ENCODE data around the gene STYK1. TPM values are rescaled to one million over a fixed set of nuclear protein-coding genes. Genes with fewer than 3 reads are reported as not detected.
A peak's percentile ranks its signal among the peaks of the same experiment; 100 is the strongest.
"Not testable (repeated sequence)": the region's sequence is repeated elsewhere in the genome, so short reads cannot be mapped to it uniquely, and the experiment has no call there.

Gene STYK1
- total RNA-seq, 1 donor, result under 0.01 TPM

GRCh38 chr12:10652192-10652591 is 21.7 kb downstream of the STYK1 start:
- H4K20me1 ChIP-seq (ENCODE audit: insufficient read depth, low read length), result no peaks in the 10 kb centered on the region
- TF ChIP-seq CTCF (IDR thresholded peaks at IDR 0.05; ENCODE audit: extremely low read depth, low read depth, low read length), result no peak
- no peaks in the 10 kb centered on the region for H3K27me3 ChIP-seq (ENCODE audit: insufficient read depth, low read length)
- H3K4me1 ChIP-seq (ENCODE audit: insufficient read depth, low read length), result no peaks in the 10 kb centered on the region
- DNase-seq (ENCODE audit: insufficient read length, low spot score, missing footprints), result no peak
- H3K36me3 ChIP-seq (ENCODE audit: insufficient read depth, low read length), result no peaks in the 10 kb centered on the region
- no peak overlapping the region for H3K4me3 ChIP-seq (ENCODE audit: insufficient read depth, low read length)
- no peaks in the 10 kb centered on the region for H3K9me3 ChIP-seq (ENCODE audit: low read depth, low read length)
- no peak overlapping the region for H2AFZ ChIP-seq (ENCODE audit: low read length)
- H3K4me2 ChIP-seq (ENCODE audit: insufficient read depth, low read length), result no peak overlapping the region
- H3K27ac ChIP-seq (ENCODE audit: low read depth, low read length), result no peak overlapping the region
- H3K79me2 ChIP-seq (ENCODE audit: insufficient read depth, low read length), result no peaks in the 10 kb centered on the region

- not testable (repeated sequence) for H3K9me3 ChIP-seq (ENCODE audit: low read depth, low read length); H3K4me2 ChIP-seq (ENCODE audit: insufficient read depth, low read length); H3K27ac ChIP-seq (ENCODE audit: low read depth, low read length); H3K4me1 ChIP-seq (ENCODE audit: insufficient read depth, low read length); H3K27me3 ChIP-seq (ENCODE audit: insufficient read depth, low read length); H3K79me2 ChIP-seq (ENCODE audit: insufficient read depth, low read length); H2AFZ ChIP-seq (ENCODE audit: low read length); DNase-seq (ENCODE audit: insufficient read length, low spot score, missing footprints); H4K20me1 ChIP-seq (ENCODE audit: insufficient read depth, low read length); H3K36me3 ChIP-seq (ENCODE audit: insufficient read depth, low read length); H3K4me3 ChIP-seq (ENCODE audit: insufficient read depth, low read length)
Observed at GRCh38 chr12:10646576-10646975, 27.3 kb downstream of the STYK1 start.

GRCh38 chr12:10645910-10646309 is 27.9 kb downstream of the STYK1 start:
- no peaks in the 10 kb centered on the region for H3K79me2 ChIP-seq (ENCODE audit: insufficient read depth, low read length)
- no peak overlapping the region for H3K27ac ChIP-seq (ENCODE audit: low read depth, low read length)
- H4K20me1 ChIP-seq (ENCODE audit: insufficient read depth, low read length), result no peaks in the 10 kb centered on the region
- no peak for TF ChIP-seq CTCF (IDR thresholded peaks at IDR 0.05; ENCODE audit: extremely low read depth, low read depth, low read length)
- H3K4me1 ChIP-seq (ENCODE audit: insufficient read depth, low read length), result peaks cover 9% of the 10 kb centered on the region
- H2AFZ ChIP-seq (ENCODE audit: low read length), result no peak overlapping the region
- peaks cover 3% of the 10 kb centered on the region for H3K9me3 ChIP-seq (ENCODE audit: low read depth, low read length)
- no peaks in the 10 kb centered on the region for H3K36me3 ChIP-seq (ENCODE audit: insufficient read depth, low read length)
- H3K27me3 ChIP-seq (ENCODE audit: insufficient read depth, low read length), result no peaks in the 10 kb centered on the region
- H3K4me3 ChIP-seq (ENCODE audit: insufficient read depth, low read length), result no peak overlapping the region
- DNase-seq (ENCODE audit: insufficient read length, low spot score, missing footprints), result no peak
- no peak overlapping the region for H3K4me2 ChIP-seq (ENCODE audit: insufficient read depth, low read length)

GRCh38 chr12:10641735-10642500 is 31.9 kb downstream of the STYK1 start:
- no peaks in the 10 kb centered on the region for H3K27me3 ChIP-seq (ENCODE audit: insufficient read depth, low read length)
- H3K4me3 ChIP-seq (ENCODE audit: insufficient read depth, low read length), result no peak overlapping the region
- H3K79me2 ChIP-seq (ENCODE audit: insufficient read depth, low read length), result no peaks in the 10 kb centered on the region
- H3K36me3 ChIP-seq (ENCODE audit: insufficient read depth, low read length), result no peaks in the 10 kb centered on the region
- H3K27ac ChIP-seq (ENCODE audit: low read depth, low read length), result peak overlapping the region; percentile 52
- H2AFZ ChIP-seq (ENCODE audit: low read length), result peak overlapping the region; percentile 52
- peak; percentile 66 for DNase-seq (ENCODE audit: insufficient read length, low spot score, missing footprints)
- peak overlapping the region; percentile 6 for H3K4me2 ChIP-seq (ENCODE audit: insufficient read depth, low read length)
- H3K4me1 ChIP-seq (ENCODE audit: insufficient read depth, low read length), result peaks cover 12% of the 10 kb centered on the region
- no peaks in the 10 kb centered on the region for H4K20me1 ChIP-seq (ENCODE audit: insufficient read depth, low read length)
- no peak for TF ChIP-seq CTCF (IDR thresholded peaks at IDR 0.05; ENCODE audit: extremely low read depth, low read depth, low read length)
- peaks cover 3% of the 10 kb centered on the region for H3K9me3 ChIP-seq (ENCODE audit: low read depth, low read length)

All from osteoblast (primary cell).